RKO (cell line): Measurements from ENCODE around the gene STS.

Source experiments
- DNase-seq: peaks from one replicate; pipeline ENCODE4 v3.0.0-alpha.2; 2016; ENCODE audit warnings: low spot score

STS gene

GRCh38 chrX:7147413-7147977, at the start of gene STS:
Gene STS (plus strand): TSS chrX:7147712. CDS start chrX:7253200, 105,488 bp downstream.
- peak; percentile 54 for DNase-seq

GRCh38 chrX:7100022-7100421, 47.5 kb upstream of the STS start:
- DNase-seq: no peak

- no peak for DNase-seq
These were observed 45.4 kb upstream of the STS start for GRCh38 chrX:7102119-7102518.

- DNase-seq: no peak
These were observed 40.9 kb upstream of the STS start for GRCh38 chrX:7106649-7107048.

- no peak for DNase-seq
These were observed 39.5 kb upstream of the STS start for GRCh38 chrX:7108030-7108429.

GRCh38 chrX:7109049-7109531, 38.4 kb upstream of the STS start:
- no peak for DNase-seq

GRCh38 chrX:7109838-7110793, 37.4 kb upstream of the STS start:
- DNase-seq: no peak

GRCh38 chrX:7110821-7111276, 36.7 kb upstream of the STS start:
- no peak for DNase-seq

- no peak for DNase-seq
These were observed 36.0 kb upstream of the STS start for GRCh38 chrX:7111518-7111917.

GRCh38 chrX:7112071-7112470, 35.4 kb upstream of the STS start:
- no peak for DNase-seq

- DNase-seq: no peak
These were observed 32.0 kb upstream of the STS start for GRCh38 chrX:7115557-7115956.

GRCh38 chrX:7116081-7116480, 31.4 kb upstream of the STS start:
- DNase-seq: no peak

GRCh38 chrX:7117587-7117986, 29.9 kb upstream of the STS start:
- DNase-seq: no peak

GRCh38 chrX:7119950-7120877, 27.3 kb upstream of the STS start:
- no peak for DNase-seq

GRCh38 chrX:7120878-7121219, 26.7 kb upstream of the STS start:
- no peak for DNase-seq

- DNase-seq: no peak
These were observed 20.5 kb upstream of the STS start for GRCh38 chrX:7127056-7127455.

GRCh38 chrX:7131621-7132020, 15.9 kb upstream of the STS start:
- no peak for DNase-seq

GRCh38 chrX:7132335-7133049, 15.0 kb upstream of the STS start:
- peak; percentile 47 for DNase-seq

GRCh38 chrX:7133050-7133440, 14.5 kb upstream of the STS start:
- DNase-seq: no peak

GRCh38 chrX:7134981-7135380, 12.5 kb upstream of the STS start:
- DNase-seq: no peak

GRCh38 chrX:7139202-7140081, 8.1 kb upstream of the STS start:
- DNase-seq: peak; percentile 40
